ENCODE results near the gene HAUS3.
A peak's percentile ranks its signal among the peaks of the same experiment; 100 is the strongest.
"Not testable (repeated sequence)": the region's sequence is repeated elsewhere in the genome, so short reads cannot be mapped to it uniquely, and the experiment has no call there.

HAUS3 gene

GRCh38 chr4:2250357-2251072 is 8.6 kb upstream of the HAUS3 start:
- DNase-seq, result no peak

- DNase-seq, result no peak
These were observed 7.8 kb upstream of the HAUS3 start for GRCh38 chr4:2249526-2250356.

GRCh38 chr4:2248821-2249261 is 6.9 kb upstream of the HAUS3 start:
- DNase-seq, result no peak

DNA sequence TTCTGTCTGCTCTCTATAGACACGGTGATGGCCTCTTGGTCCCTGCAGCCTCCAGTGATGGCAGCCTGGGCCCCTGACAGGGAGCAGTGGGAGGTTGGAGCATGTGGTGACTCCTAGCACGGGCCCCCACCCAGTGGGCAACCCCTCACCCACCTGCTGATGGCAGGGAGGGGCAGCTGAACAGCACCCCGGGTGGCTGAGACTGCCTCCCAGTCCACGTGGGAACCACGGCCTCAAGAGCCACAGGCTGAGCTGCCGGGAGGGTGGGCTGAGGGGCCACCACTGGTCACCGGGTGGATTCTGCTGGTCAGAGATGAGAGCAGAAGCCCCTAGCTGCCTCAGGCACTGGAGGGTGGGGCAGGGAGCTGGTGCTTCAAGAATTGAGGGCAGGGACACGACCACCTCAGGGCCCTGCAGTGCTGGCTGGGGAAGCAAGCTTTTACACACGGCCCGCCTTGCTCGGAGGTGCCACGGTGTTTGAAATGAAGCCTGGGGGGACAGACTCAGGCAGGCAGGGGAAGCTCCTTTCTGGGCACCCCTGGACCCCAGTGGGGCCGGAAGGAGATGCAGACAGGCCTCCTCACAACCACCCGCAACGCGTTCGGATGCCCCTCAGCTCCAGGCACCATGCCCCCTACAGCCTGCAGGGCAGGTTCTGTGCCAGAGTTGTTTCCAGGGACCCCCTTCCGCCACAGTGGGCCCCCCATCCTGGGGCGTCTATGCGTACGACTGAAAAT is 6.3 kb upstream of the HAUS3 start:
- no peak for DNase-seq

- no peak for DNase-seq
These were observed 5.5 kb upstream of the HAUS3 start for GRCh38 chr4:2247128-2248043.

DNA sequence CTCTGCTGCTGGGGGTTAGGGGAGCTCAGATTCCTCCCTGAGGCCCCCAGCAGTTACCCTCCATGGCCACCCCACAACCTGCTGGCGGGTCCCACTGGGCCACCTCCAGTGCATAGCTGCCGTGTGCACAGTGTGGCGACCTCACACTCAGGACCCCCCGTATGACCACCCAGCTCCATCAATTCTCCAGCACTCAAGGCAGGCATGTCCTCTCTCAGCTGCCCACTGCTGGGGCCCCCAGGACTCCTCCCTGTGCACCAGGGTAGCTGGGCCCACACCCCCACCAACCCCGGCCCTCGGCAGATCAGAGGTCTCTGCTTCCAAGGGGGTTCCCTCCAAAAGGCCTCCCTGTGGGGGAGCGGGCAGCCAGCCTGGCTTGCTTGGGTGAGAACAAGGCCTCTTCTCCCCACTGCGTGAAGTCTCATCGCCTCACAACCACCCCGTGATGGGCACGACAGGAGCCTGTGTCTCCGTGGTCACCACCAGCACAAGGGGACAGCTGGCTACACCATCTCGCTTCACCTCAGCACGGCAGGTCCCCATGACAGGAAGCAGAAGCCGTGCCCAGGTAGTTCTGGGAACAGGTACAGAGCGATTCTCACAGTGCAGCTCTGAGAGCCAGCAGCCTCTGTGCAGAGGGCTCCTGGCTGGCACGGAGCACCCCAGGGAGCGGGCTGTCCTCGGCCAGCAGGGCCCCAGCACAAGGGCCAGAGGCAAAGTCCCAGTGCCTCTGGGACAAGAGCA is 4.6 kb upstream of the HAUS3 start:
- no peak for DNase-seq

- DNase-seq, result no peak
These were observed 3.9 kb upstream of the HAUS3 start for GRCh38 chr4:2245787-2246275.

GRCh38 chr4:2245057-2245786 is 3.3 kb upstream of the HAUS3 start:
- DNase-seq, result no peak

GRCh38 chr4:2243681-2244380 is 1.9 kb upstream of the HAUS3 start:
- DNase-seq, result no peak

DNA sequence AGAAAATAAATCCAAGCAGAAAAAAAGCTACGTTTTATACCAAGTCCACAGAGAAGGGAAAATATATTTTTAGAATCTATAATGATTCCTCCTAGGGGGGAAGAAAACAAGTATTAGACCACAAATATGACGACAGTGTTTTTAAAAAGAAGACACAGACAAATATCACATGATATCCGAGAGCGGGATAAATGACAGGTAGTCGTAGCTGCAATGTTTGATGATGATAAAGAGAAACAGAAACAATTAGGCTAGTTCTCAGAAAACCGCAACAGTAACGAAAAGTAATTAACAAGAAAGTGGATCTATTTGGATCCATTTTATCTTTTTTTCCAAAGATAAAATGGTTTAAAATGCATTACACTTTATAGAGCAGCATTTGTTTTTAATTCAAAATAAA is 918 bp downstream of the HAUS3 start:
- peak in 1 of 2 donors; percentile 81 for DNase-seq

GRCh38 chr4:2236944-2237666 is 4.8 kb downstream of the HAUS3 start:
- no peak for DNase-seq

- DNase-seq, result no peak
These were observed 10.8 kb downstream of the HAUS3 start for GRCh38 chr4:2231082-2231481.

DNA sequence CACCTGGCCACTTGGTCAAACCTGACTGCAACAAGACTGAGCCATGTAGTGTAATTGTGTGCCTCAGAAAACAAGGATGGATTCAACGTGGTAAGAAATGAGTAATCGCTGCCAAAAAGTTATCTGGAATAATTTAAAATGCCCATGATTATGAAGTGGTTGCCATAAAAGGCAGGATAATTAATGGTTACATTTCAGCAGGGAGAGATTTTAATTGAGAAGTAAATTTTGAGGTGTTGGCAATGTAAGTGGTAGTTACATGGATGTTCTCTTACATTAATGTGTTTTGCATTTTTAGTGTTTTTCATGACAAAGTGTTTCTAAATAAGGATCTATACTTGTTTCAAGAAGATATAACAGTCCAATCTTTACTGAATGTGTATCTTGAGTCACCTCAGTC is 15.7 kb downstream of the HAUS3 start:
- no peak for DNase-seq

DNA sequence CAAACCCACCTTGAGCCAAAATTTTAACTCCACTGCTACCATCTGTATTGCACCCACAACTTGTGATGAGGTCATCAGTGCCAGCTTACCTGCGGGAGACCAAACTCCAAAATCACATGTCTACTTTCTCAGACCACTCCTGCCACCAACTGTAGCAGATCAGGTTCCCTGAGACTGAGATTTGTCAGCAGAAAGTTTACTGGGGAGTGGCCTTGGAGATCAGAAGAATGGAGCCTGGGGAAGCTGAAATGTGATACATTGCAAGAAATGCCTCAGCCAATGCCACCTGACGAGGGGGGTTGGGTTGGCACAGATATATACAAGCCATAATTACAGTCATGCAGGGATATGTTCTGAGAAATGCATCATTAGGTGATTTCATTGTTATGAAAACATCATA is 19.1 kb downstream of the HAUS3 start:
- DNase-seq, result no peak

DNA sequence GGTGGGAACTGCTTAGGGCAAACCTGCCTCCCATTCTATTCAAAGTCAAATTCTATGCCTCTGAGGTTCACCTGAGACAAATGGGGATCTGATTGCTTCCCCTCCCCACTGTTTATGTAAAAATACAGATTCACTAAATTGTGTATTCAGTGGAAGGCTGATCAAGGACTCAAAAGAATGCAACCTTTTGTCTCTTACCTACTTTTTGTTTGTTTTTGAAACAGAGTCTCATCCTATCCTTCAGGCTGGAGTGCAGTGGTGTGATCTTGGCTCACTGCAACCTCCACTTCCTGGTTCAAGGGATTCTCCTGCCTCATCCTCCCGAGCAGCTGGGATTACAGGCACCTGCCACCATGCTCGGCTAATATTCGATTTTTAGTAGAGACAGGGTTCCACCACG is 20.5 kb downstream of the HAUS3 start:
- not testable (repeated sequence) for DNase-seq

DNA sequence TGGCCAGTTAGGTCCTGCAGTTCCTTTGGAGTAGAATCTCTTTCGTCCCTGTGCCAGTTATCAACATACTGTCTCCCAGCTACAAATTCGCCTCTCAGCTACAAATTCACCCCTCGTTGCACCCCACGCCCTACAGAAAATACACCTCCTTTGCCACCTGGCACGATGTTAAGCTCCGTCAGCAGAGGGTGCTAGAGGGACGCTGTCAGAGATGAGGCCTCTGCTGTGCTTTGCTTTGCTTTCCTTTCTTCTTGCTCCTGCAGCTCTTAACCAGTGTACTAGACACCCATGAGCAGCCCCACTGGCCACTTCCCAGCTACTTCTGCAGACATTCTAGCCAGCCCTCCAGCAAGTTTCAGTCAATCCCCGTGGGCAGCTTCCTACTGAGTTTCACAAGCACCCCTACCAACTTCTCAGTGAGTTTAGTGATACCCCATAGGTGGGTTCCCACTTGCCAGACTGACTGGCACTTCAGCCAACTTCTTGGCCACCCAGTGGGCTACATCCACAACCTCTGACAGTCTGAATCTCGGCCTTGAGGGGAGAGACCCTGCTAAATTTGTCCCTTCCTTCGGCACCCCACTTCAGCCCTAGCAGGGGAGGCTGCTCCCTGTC is 21.8 kb downstream of the HAUS3 start:
- DNase-seq, result peak; percentile 74 to 83

DNA sequence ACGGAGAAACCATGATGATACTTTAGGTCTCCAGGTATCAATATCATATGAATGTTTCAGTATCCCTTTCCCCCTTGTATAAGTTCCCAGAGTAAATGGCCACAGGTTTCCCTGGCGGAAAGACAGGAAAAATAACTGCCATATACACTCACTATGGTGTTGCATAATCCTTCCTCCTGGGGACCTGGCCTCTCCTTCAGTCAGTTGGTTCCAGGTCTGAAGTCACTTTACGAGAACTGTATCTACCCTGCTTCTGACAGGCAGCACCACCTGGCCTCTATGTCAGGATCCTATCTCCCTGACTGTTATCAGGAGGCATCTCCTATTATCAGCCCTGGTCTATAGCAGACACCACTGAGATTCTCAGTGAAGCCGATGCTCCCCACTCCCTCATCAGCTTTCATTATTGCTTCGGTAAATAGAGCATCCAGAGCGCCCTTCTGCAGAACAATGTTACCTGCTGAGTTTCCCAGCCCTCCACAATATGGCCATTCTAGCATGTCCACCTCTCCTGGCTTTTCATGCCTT is 22.6 kb downstream of the HAUS3 start:
- DNase-seq, result no peak

DNA sequence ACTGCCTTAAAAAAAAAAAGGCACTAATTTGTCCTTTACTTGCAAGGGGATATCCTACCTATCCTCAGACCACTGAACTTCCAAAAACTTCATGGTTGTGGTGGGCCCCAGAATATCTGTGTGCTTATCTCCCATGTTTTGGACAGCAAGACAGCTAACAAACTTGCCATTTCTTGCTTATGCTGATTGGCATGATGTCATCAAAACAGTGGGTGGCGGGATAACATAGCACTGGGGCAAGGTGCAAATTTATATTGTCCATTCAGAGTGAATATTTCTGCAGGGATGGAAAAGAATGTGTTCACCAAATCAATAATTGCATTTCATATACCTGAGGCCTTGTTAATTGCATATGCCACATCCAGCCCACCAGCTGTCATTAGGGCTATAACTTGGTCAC is 23.5 kb downstream of the HAUS3 start:
- DNase-seq, result no peak

DNA sequence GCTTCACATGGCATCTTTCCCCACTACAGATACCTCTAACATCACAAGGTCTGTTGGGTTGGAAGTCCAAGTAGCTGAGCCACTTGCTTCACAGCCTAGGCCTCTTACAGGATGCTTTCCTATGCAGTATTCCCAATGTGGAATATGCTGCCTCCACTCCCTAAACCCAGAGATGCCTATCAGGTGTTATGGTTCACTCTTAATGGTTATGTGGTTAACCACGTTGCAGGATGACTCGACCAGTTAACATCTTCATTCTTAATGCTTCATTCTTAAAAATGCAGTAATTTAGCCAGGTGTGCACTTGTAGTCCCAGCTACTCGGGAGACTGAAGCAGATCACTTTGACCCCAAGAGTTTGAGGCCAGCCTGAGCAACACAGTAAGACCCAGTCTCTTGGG is 24.2 kb downstream of the HAUS3 start:
- DNase-seq, result no peak
